OCI-LY7 (cell line): Measurements from ENCODE around the gene SBF1. TPM values are rescaled to one million over a fixed set of nuclear protein-coding genes. Genes with fewer than 3 reads are reported as not detected.

ENCODE experiments used
- BruUV-seq: library from RNA; stranded (reverse); fragments of 400-500 nt; replicated peaks from 2 replicates; lab custom pipeline; 2021; lab: Mats Ljungman, UMichigan
- CTCF ChIA-PET: fragments of 300-600 bp; sonication (Branson Sonifier 250); formaldehyde crosslinking; loops from one replicate; lab custom pipeline; 2022; ENCODE audit warnings: antibody characterized with exemption; ENCODE audit not compliant: unreplicated experiment; lab: Charles Lee
- POLR2A ChIA-PET: fragments of 300-600 bp; sonication (Branson Sonifier 250); formaldehyde crosslinking; loops from one replicate; lab custom pipeline; 2022; ENCODE audit warnings: antibody characterized with exemption; lab: Charles Lee
- DNase-seq: peaks from one replicate; pipeline ENCODE4 v3.0.0-alpha.2; 2015; ENCODE audit warnings: low spot score
- H2AFZ ChIP-seq: fragments of 200-600 bp; sonication (generic), shearing (Covaris generic); 2 replicates; pipeline ENCODE4 v1.6.1; 2014; ENCODE audit warnings: mild to moderate bottlenecking, antibody characterized with exemption, low read length, moderate library complexity
- H3K27ac ChIP-seq: fragments of 200-600 bp; sonication (generic); 2 replicates; pipeline ENCODE4 v1.5.1; 2014; ENCODE audit warnings: mixed run types, low read depth, mild to moderate bottlenecking, moderate library complexity, low read length, inconsistent platforms; ENCODE audit not compliant: poor library complexity, severe bottlenecking
- H3K36me3 ChIP-seq: fragments of 200-600 bp; sonication (generic); 2 replicates; pipeline ENCODE4 v1.6.1; 2014; ENCODE audit warnings: mild to moderate bottlenecking, antibody characterized with exemption, low read length, moderate library complexity, mixed read lengths; ENCODE audit not compliant: insufficient read depth
- H3K4me1 ChIP-seq: fragments of 200-600 bp; sonication (generic); 2 replicates; pipeline ENCODE4 v1.5.1; 2014; ENCODE audit warnings: mild to moderate bottlenecking, low read length; ENCODE audit not compliant: insufficient read depth, poor library complexity, severe bottlenecking
- H3K4me2 ChIP-seq: fragments of 200-600 bp; sonication (generic); 2 replicates; pipeline ENCODE4 v1.6.1; 2014; ENCODE audit warnings: mild to moderate bottlenecking, low read length
- H3K4me3 ChIP-seq: fragments of 200-600 bp; sonication (generic); 2 replicates; pipeline ENCODE4 v1.5.1; 2014; ENCODE audit warnings: mild to moderate bottlenecking, low read depth, low read length; ENCODE audit not compliant: poor library complexity, severe bottlenecking
- H3K79me2 ChIP-seq: fragments of 200-600 bp; sonication (generic); 2 replicates; pipeline ENCODE4 v1.6.1; 2016; ENCODE audit warnings: low read depth, mild to moderate bottlenecking, low read length, moderate library complexity, mixed read lengths; ENCODE audit not compliant: insufficient read depth
- H3K9me2 ChIP-seq: fragments of 200-600 bp; sonication (generic); 2 replicates; pipeline ENCODE4 v1.6.1; 2016; ENCODE audit warnings: mild to moderate bottlenecking, low read length, mixed read lengths; ENCODE audit not compliant: insufficient read depth
- H3K9me3 ChIP-seq: fragments of 200-600 bp; sonication (generic); 2 replicates; pipeline ENCODE4 v1.6.1; 2014; ENCODE audit warnings: mild to moderate bottlenecking, mixed run types, low read length, mixed read lengths
- H4K20me1 ChIP-seq: fragments of 200-600 bp; sonication (generic); 2 replicates; pipeline ENCODE4 v1.6.1; 2014; ENCODE audit warnings: mild to moderate bottlenecking, antibody characterized with exemption, low read length, moderate library complexity, mixed read lengths; ENCODE audit not compliant: insufficient read depth
- EZH2phosphoT487 ChIP-seq: fragments of 200-600 bp; sonication (generic); IDR thresholded peaks from 2 replicates; pipeline ENCODE4 v1.6.1; 2018; ENCODE audit warnings: low read depth, borderline replicate concordance, mild to moderate bottlenecking, mixed run types, antibody characterized with exemption, low read length, moderate library complexity, mixed read lengths
- intact Hi-C: fragments of 100-400 bp; cut with micrococcal nuclease; formaldehyde crosslinking; loops from one replicate; pipeline ENCODE4 v1.10.0; 2022; ENCODE audit not compliant: unreplicated experiment
- total RNA-seq, 2 experiments: library from RNA; depleted of rRNA in 1 of 2; stranded (reverse); fragments of >200 nt in 1 of 2; shearing (Covaris generic) in 1 of 2; gene quantifications; 2 replicates each; pipeline ENCODE4 v1.2.3, GENCODE V29; 2014 to 2022
- TF ChIP-seq, protein P1 (sequence below): fragments of 200-600 bp; sonication (generic); conservative IDR thresholded peaks from 2 replicates; pipeline ENCODE4 v1.5.1; 2014; ENCODE audit warnings: mild to moderate bottlenecking, antibody characterized with exemption, low read length, moderate library complexity, mixed read lengths

Gene SBF1
- total RNA-seq, 2 experiments from 2014 or later = 177 to 181 TPM

DNA sequence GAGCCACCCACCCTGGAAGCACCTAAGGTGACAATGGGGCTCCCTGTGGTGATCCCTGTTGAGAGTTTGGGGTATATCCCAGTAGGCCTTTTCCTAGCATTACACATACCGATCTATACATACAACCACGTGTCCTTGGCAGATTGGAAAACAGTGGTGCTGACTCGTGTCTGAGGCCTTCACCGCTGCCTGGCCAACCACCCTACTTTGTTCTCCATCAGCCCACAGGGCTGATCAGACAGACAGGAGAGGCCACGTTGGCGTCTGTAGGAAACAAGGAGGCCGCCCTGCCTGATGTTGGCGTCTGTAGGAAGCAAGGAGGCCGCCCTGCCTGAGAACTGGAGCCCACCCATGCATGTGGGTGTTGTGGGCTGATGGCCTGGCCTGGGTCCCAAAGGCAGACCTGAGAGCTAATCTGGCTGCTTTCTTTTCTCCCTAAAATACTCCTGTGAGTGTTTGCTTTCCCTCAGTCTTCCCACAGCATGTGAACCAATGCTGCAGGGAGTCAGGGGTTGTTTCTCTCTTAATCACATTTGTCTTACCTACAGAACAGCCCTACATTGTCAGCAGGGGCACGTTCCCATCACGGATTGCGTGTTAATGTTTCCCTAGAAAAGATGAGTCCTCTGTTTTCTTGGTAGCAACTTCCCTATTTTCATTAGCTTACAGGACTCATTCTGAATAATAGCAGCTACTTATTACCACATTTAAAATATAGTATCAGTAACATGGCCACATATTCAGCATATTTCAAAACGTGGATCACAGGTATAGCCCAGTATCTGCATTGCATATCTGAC, 57.2 kb downstream of the SBF1 start:
- Histone ChIP-seq H3K4me2 (no peak overlapping the region), H2AFZ (no peak overlapping the region), H4K20me1 (no peaks in the 10 kb centered on the region), H3K9me2 (no peaks in the 10 kb centered on the region), H3K4me1 (no peaks in the 10 kb centered on the region), H3K79me2 (no peaks in the 10 kb centered on the region), H3K36me3 (peaks cover 89% of the 10 kb centered on the region), H3K4me3 (no peak overlapping the region), H3K27ac (no peak overlapping the region), H3K9me3 (no peaks in the 10 kb centered on the region)
- intact Hi-C loops = no loop called here
- no TSS peak for BruUV-seq
- CTCF ChIA-PET = no interaction called here
- POLR2A ChIA-PET = no interaction called here
- TF ChIP-seq, protein P1, sequence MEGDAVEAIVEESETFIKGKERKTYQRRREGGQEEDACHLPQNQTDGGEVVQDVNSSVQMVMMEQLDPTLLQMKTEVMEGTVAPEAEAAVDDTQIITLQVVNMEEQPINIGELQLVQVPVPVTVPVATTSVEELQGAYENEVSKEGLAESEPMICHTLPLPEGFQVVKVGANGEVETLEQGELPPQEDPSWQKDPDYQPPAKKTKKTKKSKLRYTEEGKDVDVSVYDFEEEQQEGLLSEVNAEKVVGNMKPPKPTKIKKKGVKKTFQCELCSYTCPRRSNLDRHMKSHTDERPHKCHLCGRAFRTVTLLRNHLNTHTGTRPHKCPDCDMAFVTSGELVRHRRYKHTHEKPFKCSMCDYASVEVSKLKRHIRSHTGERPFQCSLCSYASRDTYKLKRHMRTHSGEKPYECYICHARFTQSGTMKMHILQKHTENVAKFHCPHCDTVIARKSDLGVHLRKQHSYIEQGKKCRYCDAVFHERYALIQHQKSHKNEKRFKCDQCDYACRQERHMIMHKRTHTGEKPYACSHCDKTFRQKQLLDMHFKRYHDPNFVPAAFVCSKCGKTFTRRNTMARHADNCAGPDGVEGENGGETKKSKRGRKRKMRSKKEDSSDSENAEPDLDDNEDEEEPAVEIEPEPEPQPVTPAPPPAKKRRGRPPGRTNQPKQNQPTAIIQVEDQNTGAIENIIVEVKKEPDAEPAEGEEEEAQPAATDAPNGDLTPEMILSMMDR = no peak
- TF ChIP-seq EZH2phosphoT487 = no peak
- no peak for DNase-seq

- DNase-seq = no peak
- H2AFZ ChIP-seq = no peak overlapping the region
- no peak for TF ChIP-seq EZH2phosphoT487
- TF ChIP-seq, protein P1 = no peak
- intact Hi-C loops = no loop called here
- ChIA-PET CTCF (interaction anchor here (0.5 kb wide), 1 partner anchor 140 kb away, joined by 4 read pairs; no protein-coding TSS in a partner anchor), POLR2A (no interaction called here)
- no peak overlapping the region for H3K4me2 ChIP-seq
- no peak overlapping the region for H3K4me3 ChIP-seq
- H3K36me3 ChIP-seq = peaks cover 85% of the 10 kb centered on the region
- H3K79me2 ChIP-seq = no peaks in the 10 kb centered on the region
- H3K27ac ChIP-seq = no peak overlapping the region
- no peaks in the 10 kb centered on the region for H3K4me1 ChIP-seq
- H3K9me2 ChIP-seq = no peaks in the 10 kb centered on the region
- no peaks in the 10 kb centered on the region for H3K9me3 ChIP-seq
- no TSS peak for BruUV-seq
- no peaks in the 10 kb centered on the region for H4K20me1 ChIP-seq
Observed at GRCh38 chr22:50416996-50417395, 57.8 kb downstream of the SBF1 start.

DNA sequence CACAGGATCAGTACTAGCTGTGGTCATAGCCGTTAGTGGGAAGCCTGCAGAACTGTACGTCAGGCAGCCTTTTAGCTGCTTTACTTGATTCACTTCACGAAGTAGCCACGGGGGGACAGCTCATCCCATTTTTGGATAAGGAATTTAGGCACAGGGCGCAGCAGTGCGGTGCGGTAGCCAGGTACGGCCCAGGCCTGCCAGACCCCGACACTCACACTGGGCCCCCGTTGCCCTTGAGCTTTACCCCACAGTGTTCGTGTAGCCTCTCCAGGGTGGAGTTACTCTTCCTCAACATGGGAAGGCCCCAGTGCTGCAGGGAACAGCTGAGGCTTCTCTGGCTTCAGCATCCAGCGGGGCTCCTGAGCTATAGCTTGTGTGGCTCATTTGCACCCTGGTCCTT, 59.4 kb downstream of the SBF1 start:
- intact Hi-C loops = no loop called here
- no peaks in the 10 kb centered on the region for H3K9me3 ChIP-seq
- no peak overlapping the region for H3K4me2 ChIP-seq
- BruUV-seq = no TSS peak
- H4K20me1 ChIP-seq = no peaks in the 10 kb centered on the region
- peaks cover 87% of the 10 kb centered on the region for H3K36me3 ChIP-seq
- TF ChIP-seq EZH2phosphoT487 = no peak
- TF ChIP-seq, protein P1 = no peak
- POLR2A ChIA-PET = no interaction called here
- DNase-seq = no peak
- H3K4me3 ChIP-seq = no peak overlapping the region
- no peaks in the 10 kb centered on the region for H3K79me2 ChIP-seq
- H3K9me2 ChIP-seq = no peaks in the 10 kb centered on the region
- CTCF ChIA-PET = no interaction called here
- no peak overlapping the region for H2AFZ ChIP-seq
- no peaks in the 10 kb centered on the region for H3K4me1 ChIP-seq
- no peak overlapping the region for H3K27ac ChIP-seq
